ENCODE data around the gene GAS2.

- TF ChIP-seq CTCF (conservative IDR thresholded peaks at IDR 0.05 in 1 of 2, IDR thresholded peaks at IDR 0.05 in 1 of 2; ENCODE audit: low read depth in 1 of 2, low read length in 2 of 2) (no peak), EZH2 (IDR thresholded peaks at IDR 0.05; ENCODE audit: low read length, missing control alignments) (no peak)
Observed at GRCh38 chr11:22749536-22749935, 83.1 kb downstream of the GAS2 start.

Measured in fibroblast of lung (primary cell).